Activated CD4-positive, alpha-beta T cell treated with anti-CD3 and anti-CD28 coated beads, Interleukin-2, amount 10 ng/mL, durations not matched to agents 24 days and 14 days (primary cell): ENCODE measurements around the gene RASA1. TPM values are rescaled to one million over a fixed set of nuclear protein-coding genes. Genes with fewer than 3 reads are reported as not detected.

ENCODE experiments used
- DNase-seq: peaks from one replicate; pipeline ENCODE4 v3.0.0; 2022
- H3K27ac Mint-ChIP-seq: one replicate; pipeline ENCODE4 v1.8.0; 2022; ENCODE audit warnings: mild to moderate bottlenecking, mixed read lengths
- H3K27me3 Mint-ChIP-seq: one replicate; pipeline ENCODE4 v1.8.0; 2022; ENCODE audit warnings: mixed read lengths
- H3K36me3 Mint-ChIP-seq: one replicate; pipeline ENCODE4 v1.8.0; 2022; ENCODE audit warnings: low read depth, mild to moderate bottlenecking, mixed read lengths
- H3K4me1 Mint-ChIP-seq: one replicate; pipeline ENCODE4 v1.8.0; 2021; ENCODE audit warnings: mixed read lengths
- H3K4me3 Mint-ChIP-seq: one replicate; pipeline ENCODE4 v1.8.0; 2022; ENCODE audit warnings: mild to moderate bottlenecking, moderate library complexity, mixed read lengths
- H3K9me3 Mint-ChIP-seq: one replicate; pipeline ENCODE4 v1.8.0; 2021; ENCODE audit warnings: mixed read lengths
- intact Hi-C: fragments of 100-400 bp; cut with micrococcal nuclease; formaldehyde crosslinking; loops from one replicate; pipeline ENCODE4 v1.15.1; 2023
- total RNA-seq: library from RNA; stranded (reverse); gene quantifications from 2 replicates; pipeline ENCODE4 v1.2.3, GENCODE V29; 2022

The RASA1 gene
- total RNA-seq, 1 donor from 2014 or later = 21.2 TPM

DNA sequence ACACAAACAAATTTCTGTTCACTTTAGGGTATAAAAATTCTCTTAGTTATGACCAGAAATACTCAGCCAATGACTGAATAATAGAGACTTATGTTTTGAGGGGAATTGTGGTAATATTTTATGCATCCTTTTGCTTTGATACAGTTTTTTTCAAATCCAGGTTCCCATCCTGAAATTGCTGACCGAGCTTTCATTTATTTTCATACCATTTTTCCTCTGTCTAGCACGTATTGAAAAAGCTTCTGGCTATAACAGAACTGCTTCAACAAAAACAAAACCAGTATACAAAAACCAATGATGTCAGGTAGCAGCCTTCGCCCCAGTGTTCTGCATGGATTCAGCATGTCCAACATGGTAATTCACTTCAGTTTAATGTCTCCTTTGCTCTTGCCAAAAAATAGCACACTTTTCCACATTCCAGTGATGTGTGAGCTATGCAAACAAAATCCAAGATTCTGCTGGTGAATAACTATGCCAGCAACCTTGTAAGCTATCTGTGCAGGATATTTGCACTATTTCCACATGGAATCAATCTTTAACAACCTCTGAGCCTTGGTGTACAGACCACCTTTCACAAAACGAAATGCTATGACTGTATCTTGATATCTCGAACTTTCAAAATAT is 123.0 kb downstream of the RASA1 start:
- Mint-ChIP-seq H3K27me3 (no peaks in the 10 kb centered on the region), H3K4me3 (no peak overlapping the region), H3K4me1 (peaks cover 10% of the 10 kb centered on the region), H3K27ac (peak overlapping the region; percentile 19), H3K9me3 (no peaks in the 10 kb centered on the region), H3K36me3 (peaks cover 71% of the 10 kb centered on the region)
- intact Hi-C loops = no loop called here
- DNase-seq = no peak

DNA sequence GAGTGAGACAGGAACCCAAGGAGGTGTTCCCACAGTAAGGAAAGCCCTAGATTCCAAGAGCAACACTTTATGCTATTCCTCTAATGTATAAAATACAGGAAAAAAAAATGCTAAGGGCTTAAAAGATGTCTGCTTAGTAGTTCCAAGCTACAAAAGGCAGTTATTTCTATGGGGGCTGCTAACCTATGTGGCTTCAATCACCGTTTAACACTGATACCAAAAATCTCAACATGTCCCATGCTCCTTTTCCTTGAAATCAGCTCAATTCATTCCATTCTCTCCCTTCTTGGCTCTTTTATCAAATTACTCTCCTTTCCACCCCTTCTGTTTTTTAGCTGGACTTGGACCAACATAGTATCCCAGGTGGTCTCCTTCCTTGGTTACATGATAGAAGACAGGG is 124.5 kb downstream of the RASA1 start:
- no peaks in the 10 kb centered on the region for H3K27me3 Mint-ChIP-seq
- no peak overlapping the region for H3K27ac Mint-ChIP-seq
- no peak overlapping the region for H3K4me3 Mint-ChIP-seq
- peaks cover 10% of the 10 kb centered on the region for H3K4me1 Mint-ChIP-seq
- H3K9me3 Mint-ChIP-seq = no peaks in the 10 kb centered on the region
- no peak for DNase-seq
- H3K36me3 Mint-ChIP-seq = peaks cover 71% of the 10 kb centered on the region
- intact Hi-C loops = no loop called here

DNA sequence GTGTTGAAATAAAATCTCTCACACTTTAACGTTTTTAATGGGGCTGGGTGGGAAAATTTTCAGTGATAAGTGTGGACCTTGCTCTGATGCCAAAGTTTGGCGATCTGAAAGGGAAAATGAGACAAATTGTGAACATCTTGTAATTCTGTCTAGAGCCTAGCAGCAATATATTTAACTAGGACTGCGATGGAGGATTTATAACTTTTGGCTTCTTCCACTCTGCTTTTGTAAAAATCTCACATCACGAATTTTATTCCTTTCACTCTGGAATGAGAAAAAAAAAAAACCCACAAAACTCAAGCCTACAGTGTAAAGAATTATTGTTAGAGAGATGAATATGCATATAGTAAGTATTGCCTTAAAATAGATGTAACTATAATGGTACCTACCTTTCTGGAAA is 125.1 kb downstream of the RASA1 start:
- peaks cover 68% of the 10 kb centered on the region for H3K36me3 Mint-ChIP-seq
- DNase-seq = no peak
- H3K9me3 Mint-ChIP-seq = no peaks in the 10 kb centered on the region
- no peak overlapping the region for H3K4me3 Mint-ChIP-seq
- H3K4me1 Mint-ChIP-seq = peaks cover 10% of the 10 kb centered on the region
- no peak overlapping the region for H3K27ac Mint-ChIP-seq
- intact Hi-C loops = no loop called here
- H3K27me3 Mint-ChIP-seq = no peaks in the 10 kb centered on the region

DNA sequence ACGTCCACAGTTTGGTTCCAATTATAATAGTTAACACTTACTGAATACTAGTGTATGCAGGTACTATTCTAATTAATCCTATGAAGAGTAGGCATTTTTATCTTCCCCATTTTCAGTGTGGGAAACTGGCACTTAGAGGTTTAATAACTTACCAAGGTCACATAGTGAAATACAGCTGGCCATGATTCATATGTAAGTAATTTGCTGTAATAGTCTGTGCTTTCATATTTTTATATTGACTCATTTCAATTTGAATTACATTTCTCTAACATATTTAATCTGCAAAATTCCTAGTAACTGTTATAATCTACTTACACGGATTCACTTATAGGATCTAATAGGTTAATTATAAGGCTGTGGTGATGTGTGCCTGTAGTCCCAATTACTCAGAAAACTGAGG is 125.6 kb downstream of the RASA1 start:
- intact Hi-C loops = no loop called here
- Mint-ChIP-seq H3K27ac (no peak overlapping the region), H3K4me1 (peaks cover 10% of the 10 kb centered on the region), H3K27me3 (no peaks in the 10 kb centered on the region), H3K36me3 (peaks cover 70% of the 10 kb centered on the region), H3K9me3 (no peaks in the 10 kb centered on the region), H3K4me3 (no peak overlapping the region)
- no peak for DNase-seq

DNA sequence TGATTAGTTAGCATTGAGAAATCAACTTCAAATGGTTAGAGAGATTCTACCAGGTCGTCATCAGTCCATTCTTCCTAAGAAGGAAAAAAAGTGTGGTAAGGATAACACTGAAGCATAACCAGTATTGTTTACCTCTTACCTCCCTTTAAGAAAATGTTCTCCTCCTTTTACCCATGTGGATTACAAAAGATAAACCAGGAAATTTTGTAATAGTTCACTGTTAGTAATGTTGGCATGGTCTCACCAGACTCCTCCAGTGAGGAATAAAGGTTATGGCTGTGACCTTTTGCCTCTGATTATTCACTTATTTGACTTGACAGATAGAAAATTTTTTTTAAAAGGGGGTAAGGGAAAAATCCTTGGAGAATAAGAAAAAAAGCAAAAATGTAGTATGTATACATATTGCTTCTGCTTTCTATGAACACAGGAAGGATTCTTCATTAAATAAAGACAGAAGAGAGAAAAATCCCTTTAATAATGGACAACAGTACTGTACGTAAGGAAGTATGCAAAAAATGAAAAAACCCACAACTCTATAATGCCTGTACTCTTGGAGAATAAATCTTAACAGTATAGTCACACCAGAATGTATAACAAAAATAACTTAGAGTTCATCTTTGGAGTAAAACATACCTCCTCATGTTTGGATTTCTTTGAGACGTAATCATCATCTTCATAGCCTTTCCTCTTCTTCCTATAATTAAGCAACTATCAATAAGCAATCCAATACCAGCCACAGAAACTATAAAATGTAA is 126.9 kb downstream of the RASA1 start:
- peaks cover 7% of the 10 kb centered on the region for H3K4me1 Mint-ChIP-seq
- intact Hi-C loops = no loop called here
- no peaks in the 10 kb centered on the region for H3K9me3 Mint-ChIP-seq
- DNase-seq = no peak
- no peak overlapping the region for H3K4me3 Mint-ChIP-seq
- peaks cover 72% of the 10 kb centered on the region for H3K36me3 Mint-ChIP-seq
- H3K27ac Mint-ChIP-seq = no peak overlapping the region
- H3K27me3 Mint-ChIP-seq = no peaks in the 10 kb centered on the region

DNA sequence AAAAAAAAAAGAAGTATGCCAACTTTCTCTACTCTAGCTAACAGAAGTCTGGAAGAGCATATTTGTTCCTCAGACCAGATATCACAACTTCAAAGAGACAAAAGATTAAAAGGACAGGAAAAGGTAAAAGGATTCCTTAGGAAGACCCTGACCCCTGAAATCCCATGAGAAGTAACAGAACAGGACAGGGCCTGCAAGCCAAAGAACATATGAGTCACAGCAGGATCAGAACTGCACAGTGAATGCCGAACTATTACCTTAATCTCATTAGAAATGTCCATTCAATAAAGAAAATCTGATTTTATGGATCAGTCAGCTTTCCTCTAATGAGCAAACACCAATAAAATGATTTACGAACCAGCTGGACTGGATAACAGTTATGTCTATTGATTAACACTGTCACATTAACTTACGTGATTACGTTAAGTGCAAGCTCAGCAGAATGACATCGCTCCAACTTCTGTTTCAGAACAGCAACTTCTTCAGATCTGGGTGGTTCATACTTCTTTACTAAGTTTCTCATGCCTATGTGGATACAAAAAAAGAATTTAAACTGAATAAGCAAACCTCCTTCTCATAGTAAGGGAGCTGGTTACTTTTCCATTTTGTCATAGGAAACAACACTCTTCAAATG is 131.4 kb downstream of the RASA1 start:
- peaks cover 66% of the 10 kb centered on the region for H3K36me3 Mint-ChIP-seq

DNA sequence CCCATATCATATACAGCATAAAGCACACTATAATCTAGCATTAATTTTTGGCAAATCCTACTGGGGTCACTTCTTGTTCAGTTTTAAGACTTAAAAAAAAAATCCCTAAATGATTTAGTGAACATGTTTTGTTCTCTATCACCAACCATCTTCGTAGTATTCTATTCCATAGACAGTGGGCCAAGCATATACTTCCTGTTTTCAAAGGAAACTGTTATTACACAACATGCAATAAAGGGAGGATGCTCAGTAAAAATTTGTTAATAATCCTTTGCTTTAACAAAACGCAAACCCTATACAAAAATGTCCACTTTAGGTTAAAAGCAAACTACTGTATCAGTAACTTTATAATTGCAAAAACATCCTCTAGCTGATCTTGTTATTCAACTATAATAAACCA is 132.0 kb downstream of the RASA1 start:
- H3K27ac Mint-ChIP-seq = no peak overlapping the region
- H3K36me3 Mint-ChIP-seq = peaks cover 66% of the 10 kb centered on the region
- intact Hi-C loops = loop anchor here (5.0 kb wide), 2 partner anchors 427 to 517 kb away; no protein-coding TSS in a partner anchor
- H3K4me3 Mint-ChIP-seq = no peak overlapping the region
- H3K9me3 Mint-ChIP-seq = no peaks in the 10 kb centered on the region
- H3K27me3 Mint-ChIP-seq = no peaks in the 10 kb centered on the region
- peaks cover 12% of the 10 kb centered on the region for H3K4me1 Mint-ChIP-seq
- no peak for DNase-seq

More for the DNA sequence above, 131.4 kb downstream of the RASA1 start:
- Mint-ChIP-seq H3K4me1 (peaks cover 8% of the 10 kb centered on the region), H3K27ac (no peak overlapping the region), H3K9me3 (no peaks in the 10 kb centered on the region), H3K4me3 (no peak overlapping the region), H3K27me3 (no peaks in the 10 kb centered on the region)
- no peak for DNase-seq
- intact Hi-C loops = no loop called here

DNA sequence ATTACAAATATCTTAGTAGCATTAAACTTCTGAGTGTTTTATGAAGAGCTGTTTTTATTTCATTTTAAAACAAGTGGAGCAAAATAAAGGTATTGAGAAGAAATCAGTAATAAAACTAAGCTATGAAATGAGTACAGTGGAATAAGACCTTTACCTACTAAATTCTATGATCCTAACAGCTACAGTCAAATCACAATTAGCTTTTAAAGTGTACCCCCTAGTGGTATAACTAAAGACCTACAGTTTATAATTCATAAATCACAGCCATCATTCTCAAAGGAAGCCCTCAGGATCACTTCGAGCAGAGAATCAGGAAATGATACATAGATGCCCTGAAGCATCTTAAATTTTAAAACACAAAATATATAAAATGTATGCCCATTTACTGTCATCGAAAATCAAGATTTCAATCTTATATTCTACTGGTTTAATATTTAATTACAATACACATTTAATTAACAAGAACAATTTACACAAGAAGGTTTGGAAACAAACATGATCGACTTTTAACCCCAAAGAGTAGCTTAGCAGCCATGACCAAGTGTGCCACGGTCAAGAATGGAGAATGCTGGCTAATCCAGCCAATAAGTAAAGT is 132.7 kb downstream of the RASA1 start:
- H3K4me3 Mint-ChIP-seq = no peak overlapping the region
- DNase-seq = no peak
- H3K27ac Mint-ChIP-seq = no peak overlapping the region
- peaks cover 13% of the 10 kb centered on the region for H3K4me1 Mint-ChIP-seq
- H3K27me3 Mint-ChIP-seq = no peaks in the 10 kb centered on the region
- intact Hi-C loops = loop anchor here (5.0 kb wide), 2 partner anchors 428 to 518 kb away; no protein-coding TSS in a partner anchor
- H3K36me3 Mint-ChIP-seq = peaks cover 63% of the 10 kb centered on the region
- H3K9me3 Mint-ChIP-seq = no peaks in the 10 kb centered on the region

DNA sequence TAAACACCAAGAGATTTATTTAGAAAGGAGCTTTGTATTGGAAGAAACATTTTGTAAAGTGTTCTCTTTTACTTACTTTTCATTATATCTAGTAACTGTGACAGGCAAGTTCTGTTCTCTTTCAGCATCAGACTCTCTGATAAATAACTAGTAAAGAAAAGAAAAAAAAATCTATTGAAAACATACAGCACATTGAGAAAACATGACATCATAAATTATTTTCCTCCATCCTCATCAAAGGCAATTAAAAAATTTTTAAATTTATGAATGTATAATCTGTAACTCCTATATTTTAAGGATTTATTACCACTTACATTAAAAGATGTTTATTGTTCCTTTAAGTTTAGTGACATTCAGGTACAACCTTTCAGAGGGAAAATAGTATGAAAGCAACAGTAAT is 133.9 kb downstream of the RASA1 start:
- Mint-ChIP-seq H3K4me1 (peaks cover 23% of the 10 kb centered on the region), H3K36me3 (peaks cover 69% of the 10 kb centered on the region), H3K27ac (no peak overlapping the region), H3K27me3 (no peaks in the 10 kb centered on the region), H3K4me3 (no peak overlapping the region), H3K9me3 (no peaks in the 10 kb centered on the region)
- no peak for DNase-seq
- intact Hi-C loops = loop anchor here (5.0 kb wide), 2 partner anchors 429 to 519 kb away; no protein-coding TSS in a partner anchor

DNA sequence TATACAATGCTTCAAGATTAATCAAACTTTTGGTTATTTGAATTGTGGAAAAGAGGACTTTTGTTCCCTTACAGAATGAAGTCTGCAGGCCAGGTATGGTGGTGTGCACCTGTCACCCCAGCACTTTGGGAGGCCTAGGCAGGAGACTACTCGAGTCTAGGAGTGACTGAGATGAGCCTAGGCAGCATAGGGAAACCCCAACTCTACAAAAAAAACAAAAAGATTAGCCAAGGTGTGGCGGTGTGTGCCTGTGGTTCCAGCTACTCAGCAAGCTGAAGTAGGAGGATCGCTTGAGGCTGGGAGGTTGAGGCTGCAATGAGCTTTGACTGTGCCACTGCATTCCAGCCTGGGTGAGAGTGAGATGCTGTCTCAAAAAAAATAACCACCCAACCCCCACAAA is 135.7 kb downstream of the RASA1 start:
- no peak for DNase-seq
- peaks cover 33% of the 10 kb centered on the region for H3K4me1 Mint-ChIP-seq
- no peaks in the 10 kb centered on the region for H3K9me3 Mint-ChIP-seq
- intact Hi-C loops = loop anchor here (5.0 kb wide), 2 partner anchors 431 to 521 kb away; no protein-coding TSS in a partner anchor
- H3K27me3 Mint-ChIP-seq = no peaks in the 10 kb centered on the region
- no peak overlapping the region for H3K4me3 Mint-ChIP-seq
- no peak overlapping the region for H3K27ac Mint-ChIP-seq
- H3K36me3 Mint-ChIP-seq = peaks cover 73% of the 10 kb centered on the region

DNA sequence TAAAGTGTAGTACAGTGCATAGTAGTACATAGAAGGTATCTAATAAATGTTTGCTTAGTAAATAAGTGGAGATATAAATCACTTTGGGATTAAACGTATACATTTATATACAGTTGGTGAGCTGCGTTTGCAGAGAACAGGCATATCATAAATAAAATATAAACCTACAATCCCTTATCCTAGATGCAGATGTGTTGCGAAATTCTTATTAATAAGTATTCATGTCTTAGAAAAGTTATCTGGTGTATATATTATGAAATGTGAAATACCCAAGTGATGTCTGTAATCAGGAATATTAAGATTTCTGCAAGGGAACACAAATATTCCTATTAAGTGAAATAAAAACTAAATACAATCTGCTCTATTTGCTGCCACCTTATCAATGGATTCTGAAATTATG is 136.2 kb downstream of the RASA1 start:
- no peak for DNase-seq
- Mint-ChIP-seq H3K36me3 (peaks cover 73% of the 10 kb centered on the region), H3K9me3 (no peaks in the 10 kb centered on the region), H3K4me3 (no peak overlapping the region), H3K4me1 (peaks cover 38% of the 10 kb centered on the region), H3K27ac (no peak overlapping the region), H3K27me3 (no peaks in the 10 kb centered on the region)
- intact Hi-C loops = loop anchor here (5.0 kb wide), 2 partner anchors 432 to 522 kb away; no protein-coding TSS in a partner anchor

DNA sequence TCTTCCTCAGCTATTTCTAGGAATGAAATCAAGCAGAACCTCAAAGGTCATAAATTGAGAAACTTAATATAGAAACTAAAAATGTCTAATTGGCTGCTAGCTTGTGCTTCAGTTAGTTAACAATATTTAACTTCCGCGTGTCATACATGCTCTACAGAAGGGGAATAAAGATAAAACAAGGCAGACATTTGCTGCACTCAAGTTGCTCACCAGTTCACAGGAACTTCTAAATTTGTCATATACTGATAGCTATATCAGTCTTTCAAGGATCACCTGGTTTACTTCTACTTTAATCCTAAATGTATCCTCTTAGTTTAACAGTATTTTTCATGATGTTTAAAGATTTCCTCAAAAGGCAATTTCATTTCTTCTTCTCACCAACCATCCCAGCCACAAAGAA is 136.7 kb downstream of the RASA1 start:
- H3K9me3 Mint-ChIP-seq = no peaks in the 10 kb centered on the region
- peaks cover 41% of the 10 kb centered on the region for H3K4me1 Mint-ChIP-seq

DNA sequence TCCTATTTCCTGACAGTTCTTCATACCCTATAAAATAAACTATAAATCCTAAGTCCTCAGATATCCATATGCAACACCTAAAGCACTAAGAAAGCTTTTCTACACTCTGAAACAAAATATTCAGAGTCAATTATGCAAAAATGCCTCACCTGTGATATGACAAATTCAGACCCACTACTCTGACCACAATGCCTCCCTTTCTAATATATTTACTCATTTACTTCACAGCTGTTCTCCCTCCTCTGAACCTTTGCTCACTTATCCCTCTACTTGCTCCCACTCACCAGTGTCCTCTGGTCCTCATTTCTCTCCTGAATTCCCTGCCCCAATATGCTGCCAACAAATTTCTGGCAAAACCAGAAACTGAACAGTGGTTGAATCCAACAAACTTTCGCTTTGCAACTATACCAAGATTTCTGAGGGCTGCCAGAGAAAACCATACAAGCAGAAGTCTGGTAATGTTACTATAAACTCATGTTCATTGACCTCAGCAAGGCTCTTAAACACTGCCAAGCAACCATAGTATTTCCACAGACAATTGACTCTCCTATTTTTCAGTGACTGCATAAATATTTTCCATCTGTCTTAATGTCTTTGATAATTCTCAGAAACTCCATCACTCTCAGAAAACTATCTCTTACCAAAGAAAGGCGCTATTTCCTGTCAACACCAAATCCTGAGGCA is 137.9 kb downstream of the RASA1 start:
- Mint-ChIP-seq H3K36me3 (peaks cover 74% of the 10 kb centered on the region), H3K9me3 (no peaks in the 10 kb centered on the region), H3K4me1 (peaks cover 41% of the 10 kb centered on the region), H3K4me3 (no peak overlapping the region), H3K27ac (peak overlapping the region; percentile 47), H3K27me3 (no peaks in the 10 kb centered on the region)
- intact Hi-C loops = no loop called here
- DNase-seq = no peak

More for the DNA sequence above, 136.7 kb downstream of the RASA1 start:
- peaks cover 74% of the 10 kb centered on the region for H3K36me3 Mint-ChIP-seq
- intact Hi-C loops = loop anchor here (5.0 kb wide), 2 partner anchors 432 to 522 kb away; no protein-coding TSS in a partner anchor
- H3K27me3 Mint-ChIP-seq = no peaks in the 10 kb centered on the region
- no peak overlapping the region for H3K4me3 Mint-ChIP-seq
- no peak for DNase-seq
- H3K27ac Mint-ChIP-seq = no peak overlapping the region
